Measurements from ENCODE around the gene DPYSL3.
A peak's percentile ranks its signal among the peaks of the same experiment; 100 is the strongest.

DPYSL3 gene

DNA sequence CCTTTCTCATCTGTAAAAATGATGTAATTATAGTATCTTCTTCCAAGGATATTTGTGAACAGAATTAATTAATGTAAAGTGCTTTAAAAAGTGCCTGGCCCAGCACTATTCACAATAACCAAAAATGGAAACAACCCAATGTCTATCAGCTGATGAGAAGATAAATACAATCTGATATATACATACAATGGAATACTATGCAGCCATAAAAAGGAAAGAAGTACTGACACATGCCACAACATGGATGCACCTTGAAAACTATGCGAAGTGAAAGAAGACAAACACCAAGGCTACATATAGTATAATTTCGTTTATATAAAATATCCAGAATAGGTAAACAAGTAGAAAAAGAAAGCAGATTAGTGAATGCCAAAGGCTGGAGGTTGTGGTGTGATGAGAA lies 24.1 kb downstream of the DPYSL3 start:
- in situ Hi-C loops (cut with HindIII; ENCODE audit: low sequenced_read_pairs) = no loop called here
- DNase-seq (ENCODE audit: low read depth) = no peak
- no peak overlapping the region for H3K4me3 ChIP-seq (ENCODE audit: low read depth, low read length)
- TF ChIP-seq, protein P1, sequence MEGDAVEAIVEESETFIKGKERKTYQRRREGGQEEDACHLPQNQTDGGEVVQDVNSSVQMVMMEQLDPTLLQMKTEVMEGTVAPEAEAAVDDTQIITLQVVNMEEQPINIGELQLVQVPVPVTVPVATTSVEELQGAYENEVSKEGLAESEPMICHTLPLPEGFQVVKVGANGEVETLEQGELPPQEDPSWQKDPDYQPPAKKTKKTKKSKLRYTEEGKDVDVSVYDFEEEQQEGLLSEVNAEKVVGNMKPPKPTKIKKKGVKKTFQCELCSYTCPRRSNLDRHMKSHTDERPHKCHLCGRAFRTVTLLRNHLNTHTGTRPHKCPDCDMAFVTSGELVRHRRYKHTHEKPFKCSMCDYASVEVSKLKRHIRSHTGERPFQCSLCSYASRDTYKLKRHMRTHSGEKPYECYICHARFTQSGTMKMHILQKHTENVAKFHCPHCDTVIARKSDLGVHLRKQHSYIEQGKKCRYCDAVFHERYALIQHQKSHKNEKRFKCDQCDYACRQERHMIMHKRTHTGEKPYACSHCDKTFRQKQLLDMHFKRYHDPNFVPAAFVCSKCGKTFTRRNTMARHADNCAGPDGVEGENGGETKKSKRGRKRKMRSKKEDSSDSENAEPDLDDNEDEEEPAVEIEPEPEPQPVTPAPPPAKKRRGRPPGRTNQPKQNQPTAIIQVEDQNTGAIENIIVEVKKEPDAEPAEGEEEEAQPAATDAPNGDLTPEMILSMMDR (IDR thresholded peaks at IDR 0.05; ENCODE audit: low read depth, low read length, missing control alignments) = no peak

DNA sequence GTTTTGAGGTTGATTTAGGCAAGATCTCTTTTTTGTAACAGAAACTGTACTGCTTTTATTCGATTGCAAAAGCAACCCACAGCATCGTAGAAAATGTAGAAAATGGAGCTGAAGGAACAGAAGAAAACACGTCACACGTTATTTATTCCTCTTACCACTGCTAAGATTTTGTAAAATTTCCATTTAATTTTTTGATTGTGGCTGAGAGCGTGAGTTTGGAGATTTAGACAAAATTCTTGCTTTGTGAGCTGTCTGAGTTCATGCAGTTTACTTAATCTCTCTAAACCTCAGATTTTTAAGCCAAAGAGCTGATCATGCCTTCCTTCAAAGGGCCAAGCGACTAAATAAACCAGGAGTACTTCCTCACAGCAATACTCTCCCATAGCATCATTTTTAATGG lies 24.8 kb downstream of the DPYSL3 start:
- in situ Hi-C loops (cut with HindIII; ENCODE audit: low sequenced_read_pairs) = no loop called here
- peak; percentile 48 for DNase-seq (ENCODE audit: low read depth)

DNA sequence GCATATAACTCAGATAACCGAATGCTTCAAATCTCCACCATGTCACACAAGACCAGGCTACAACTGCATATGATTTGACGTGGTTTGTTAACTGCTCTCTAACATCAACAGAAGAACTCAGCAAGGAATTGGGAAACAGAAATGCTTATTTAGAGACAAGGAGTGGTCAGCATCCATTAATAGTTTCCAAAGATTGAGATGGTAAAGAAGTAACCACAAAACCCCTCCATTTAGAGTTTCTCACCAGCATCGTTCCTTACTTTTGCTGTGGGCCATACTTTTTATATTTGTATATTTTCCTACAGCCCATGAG lies 25.2 kb downstream of the DPYSL3 start:
- DNase-seq (ENCODE audit: low read depth) = no peak
- H3K4me3 ChIP-seq (ENCODE audit: low read depth, low read length) = no peak overlapping the region
- TF ChIP-seq, protein P1 (IDR thresholded peaks at IDR 0.05; ENCODE audit: low read depth, low read length, missing control alignments) = no peak
- in situ Hi-C loops (cut with HindIII; ENCODE audit: low sequenced_read_pairs) = no loop called here

More for the DNA sequence above, 24.8 kb downstream of the DPYSL3 start:
- no peak overlapping the region for H3K4me3 ChIP-seq (ENCODE audit: low read depth, low read length)
- TF ChIP-seq, protein P1 (IDR thresholded peaks at IDR 0.05; ENCODE audit: low read depth, low read length, missing control alignments) = no peak

DNA sequence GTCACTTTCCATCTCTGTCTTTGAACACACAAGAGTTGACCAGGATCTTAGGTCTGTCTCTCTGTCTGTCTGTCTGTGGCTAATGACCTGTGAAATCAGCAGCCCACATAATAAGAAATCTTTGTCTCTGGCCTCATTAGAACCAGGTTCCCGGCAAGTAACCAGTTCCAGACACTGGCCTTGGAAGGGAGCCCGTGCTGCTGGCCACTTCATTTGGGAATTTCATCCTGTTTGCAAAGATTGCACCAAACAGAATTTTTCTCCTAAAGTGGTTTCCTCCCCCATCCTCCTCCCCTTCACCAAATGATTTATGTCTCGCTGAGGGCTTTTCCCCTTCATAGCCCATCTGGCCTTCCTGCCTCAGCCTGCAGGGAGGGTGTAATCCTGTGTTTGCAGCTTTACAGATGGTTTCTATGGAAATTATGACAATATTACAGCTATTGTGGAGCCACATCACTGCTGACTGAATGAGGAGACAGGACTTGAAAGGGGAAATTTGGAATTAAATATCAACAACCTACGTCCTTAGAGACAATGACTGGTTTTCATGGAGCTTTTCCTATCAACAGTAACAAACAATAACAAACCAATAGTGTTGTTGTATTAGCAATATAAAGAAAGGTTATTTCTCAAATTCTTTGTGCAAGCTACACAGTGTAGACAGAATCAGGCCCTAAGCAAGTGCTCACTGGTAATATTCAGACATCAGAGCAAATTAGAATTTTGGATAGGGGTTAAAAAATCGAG lies 25.7 kb downstream of the DPYSL3 start:
- TF ChIP-seq, protein P1 (IDR thresholded peaks at IDR 0.05; ENCODE audit: low read depth, low read length, missing control alignments) = no peak
- in situ Hi-C loops (cut with HindIII; ENCODE audit: low sequenced_read_pairs) = no loop called here
- DNase-seq (ENCODE audit: low read depth) = peak; percentile 97
- no peak overlapping the region for H3K4me3 ChIP-seq (ENCODE audit: low read depth, low read length)

DNA sequence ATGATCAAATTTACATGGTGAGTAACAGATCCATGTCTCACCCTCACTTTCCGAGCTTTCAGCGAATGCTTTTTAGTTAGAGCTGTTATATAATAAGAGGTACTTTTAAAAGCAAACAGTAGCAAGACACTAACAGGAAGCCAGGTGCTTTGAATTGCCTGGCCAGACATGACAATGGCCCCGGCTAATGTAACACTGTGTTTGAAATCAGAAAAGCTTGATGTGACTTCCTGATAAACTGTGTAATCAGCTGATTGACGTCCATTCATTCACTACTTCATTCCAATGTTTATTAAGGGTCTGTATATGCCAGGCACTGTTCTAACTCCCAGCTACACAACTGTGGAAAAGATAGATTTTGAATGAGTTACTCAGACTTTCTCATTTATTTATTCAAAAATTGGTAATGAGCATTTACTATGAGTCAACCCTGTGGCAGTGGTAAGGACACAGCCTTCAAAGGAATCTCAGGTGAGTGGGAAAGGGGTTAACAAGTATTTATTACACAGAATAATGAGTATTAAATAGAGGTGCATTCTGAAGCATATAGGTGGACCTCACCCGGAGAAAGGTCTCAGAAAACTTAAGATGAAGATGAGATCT lies 26.6 kb downstream of the DPYSL3 start:
- TF ChIP-seq, protein P1 (IDR thresholded peaks at IDR 0.05; ENCODE audit: low read depth, low read length, missing control alignments) = no peak
- no peak overlapping the region for H3K4me3 ChIP-seq (ENCODE audit: low read depth, low read length)
- in situ Hi-C loops (cut with HindIII; ENCODE audit: low sequenced_read_pairs) = no loop called here
- DNase-seq (ENCODE audit: low read depth) = no peak

DNA sequence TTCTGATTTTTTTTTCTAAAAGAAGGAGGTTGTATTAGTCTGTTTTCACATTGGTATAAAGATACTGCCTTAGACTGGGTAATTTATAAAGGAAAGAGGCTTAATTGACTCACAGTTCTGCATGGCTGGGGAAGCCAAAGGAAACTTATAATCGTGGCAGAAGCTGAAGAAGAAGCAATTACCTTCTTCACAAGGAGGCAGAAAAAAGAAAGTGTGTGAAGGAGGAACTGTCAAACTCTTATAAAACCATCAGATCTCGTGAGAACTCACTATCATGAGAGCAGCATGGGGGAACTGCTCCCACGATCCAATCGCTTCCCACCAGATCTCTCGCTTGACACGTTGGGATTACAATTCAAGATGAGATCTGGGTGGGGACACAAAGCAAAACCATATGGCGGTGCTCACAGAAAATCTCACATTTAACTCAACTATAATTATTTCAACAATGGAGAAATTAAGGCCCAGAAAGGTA lies 27.1 kb downstream of the DPYSL3 start:
- no peak overlapping the region for H3K4me3 ChIP-seq (ENCODE audit: low read depth, low read length)
- in situ Hi-C loops (cut with HindIII; ENCODE audit: low sequenced_read_pairs) = no loop called here
- TF ChIP-seq, protein P1 (IDR thresholded peaks at IDR 0.05; ENCODE audit: low read depth, low read length, missing control alignments) = no peak
- no peak for DNase-seq (ENCODE audit: low read depth)
